ENCODE measurements around the gene INPP5K.

DNA sequence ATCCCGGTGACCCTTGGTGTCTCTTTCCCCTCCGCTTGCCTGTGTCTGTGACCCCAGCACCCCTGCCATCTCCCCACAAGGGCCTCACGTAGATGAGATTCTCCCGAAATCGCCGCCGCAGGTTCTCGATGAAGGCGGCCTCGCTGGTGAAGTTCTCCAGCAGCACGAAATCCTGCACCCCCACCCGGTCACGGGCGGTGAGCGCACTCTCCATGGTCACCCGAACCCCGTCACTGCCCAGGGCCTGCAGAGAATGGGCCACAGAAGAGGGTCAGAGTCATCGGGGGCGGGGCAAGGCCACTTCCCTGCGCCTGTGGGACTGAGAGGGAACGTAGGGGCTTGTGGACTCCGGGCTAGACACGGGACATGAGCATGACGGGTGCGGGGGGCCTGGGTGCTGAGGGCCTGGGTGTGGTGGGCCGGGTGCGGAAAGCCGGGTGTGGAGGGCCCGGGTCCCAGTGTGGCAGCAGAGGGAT is 32.3 kb downstream of the INPP5K start:
- TF ChIP-seq, protein P1, sequence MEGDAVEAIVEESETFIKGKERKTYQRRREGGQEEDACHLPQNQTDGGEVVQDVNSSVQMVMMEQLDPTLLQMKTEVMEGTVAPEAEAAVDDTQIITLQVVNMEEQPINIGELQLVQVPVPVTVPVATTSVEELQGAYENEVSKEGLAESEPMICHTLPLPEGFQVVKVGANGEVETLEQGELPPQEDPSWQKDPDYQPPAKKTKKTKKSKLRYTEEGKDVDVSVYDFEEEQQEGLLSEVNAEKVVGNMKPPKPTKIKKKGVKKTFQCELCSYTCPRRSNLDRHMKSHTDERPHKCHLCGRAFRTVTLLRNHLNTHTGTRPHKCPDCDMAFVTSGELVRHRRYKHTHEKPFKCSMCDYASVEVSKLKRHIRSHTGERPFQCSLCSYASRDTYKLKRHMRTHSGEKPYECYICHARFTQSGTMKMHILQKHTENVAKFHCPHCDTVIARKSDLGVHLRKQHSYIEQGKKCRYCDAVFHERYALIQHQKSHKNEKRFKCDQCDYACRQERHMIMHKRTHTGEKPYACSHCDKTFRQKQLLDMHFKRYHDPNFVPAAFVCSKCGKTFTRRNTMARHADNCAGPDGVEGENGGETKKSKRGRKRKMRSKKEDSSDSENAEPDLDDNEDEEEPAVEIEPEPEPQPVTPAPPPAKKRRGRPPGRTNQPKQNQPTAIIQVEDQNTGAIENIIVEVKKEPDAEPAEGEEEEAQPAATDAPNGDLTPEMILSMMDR (IDR thresholded peaks at IDR 0.05): no peak
- no peak for TF ChIP-seq POLR2A (IDR thresholded peaks at IDR 0.05)
